ENCODE measurements around the gene DCDC2.
"Not testable (repeated sequence)": the region's sequence is repeated elsewhere in the genome, so short reads cannot be mapped to it uniquely, and the experiment has no call there.

DCDC2 gene

GRCh38 chr6:24323632-24324337, 34.1 kb downstream of the DCDC2 start:
- no peak for DNase-seq

- no peak for DNase-seq
Observed at GRCh38 chr6:24322924-24323323, 34.9 kb downstream of the DCDC2 start.

GRCh38 chr6:24322446-24322845, 35.4 kb downstream of the DCDC2 start:
- not testable (repeated sequence) for DNase-seq

GRCh38 chr6:24321538-24322162, 36.2 kb downstream of the DCDC2 start:
- DNase-seq: no peak

GRCh38 chr6:24313251-24314141, 44.4 kb downstream of the DCDC2 start:
- DNase-seq: no peak

- DNase-seq: not testable (repeated sequence)
Observed at GRCh38 chr6:24311775-24312174, 46.1 kb downstream of the DCDC2 start.

- DNase-seq: no peak
Observed at GRCh38 chr6:24307881-24308280, 50.0 kb downstream of the DCDC2 start.

GRCh38 chr6:24306936-24307335, 50.9 kb downstream of the DCDC2 start:
- DNase-seq: no peak

GRCh38 chr6:24306038-24306437, 51.8 kb downstream of the DCDC2 start:
- DNase-seq: no peak

- DNase-seq: no peak
Observed at GRCh38 chr6:24296944-24297343, 60.9 kb downstream of the DCDC2 start.

GRCh38 chr6:24293852-24294251, 64.0 kb downstream of the DCDC2 start:
- DNase-seq: not testable (repeated sequence)

- DNase-seq: no peak
Observed at GRCh38 chr6:24287239-24287638, 70.6 kb downstream of the DCDC2 start.

- no peak for DNase-seq
Observed at GRCh38 chr6:24284006-24284405, 73.9 kb downstream of the DCDC2 start.

GRCh38 chr6:24283043-24283985, 74.5 kb downstream of the DCDC2 start:
- DNase-seq: peak; percentile 72 to 76

- peak; percentile 13 to 30 for DNase-seq
Observed at GRCh38 chr6:24274441-24275083, 83.3 kb downstream of the DCDC2 start.

GRCh38 chr6:24273096-24273870, 84.6 kb downstream of the DCDC2 start:
- no peak for DNase-seq

- peak in 1 of 2 experiments; percentile 1 for DNase-seq
Observed at GRCh38 chr6:24272553-24272952, 85.3 kb downstream of the DCDC2 start.

- DNase-seq: no peak
Observed at GRCh38 chr6:24272148-24272547, 85.7 kb downstream of the DCDC2 start.

GRCh38 chr6:24270011-24270410, 87.8 kb downstream of the DCDC2 start:
- no peak for DNase-seq

GRCh38 chr6:24258214-24258613, 99.6 kb downstream of the DCDC2 start:
- DNase-seq: not testable (repeated sequence)

- DNase-seq: no peak
Observed at GRCh38 chr6:24257282-24257681, 100.6 kb downstream of the DCDC2 start.
